Activated CD8-positive, alpha-beta memory T cell treated with anti-CD3 and anti-CD28 coated beads, Interleukin-2, amount 50 U/mL, for 48 hours (primary cell): ENCODE results near the gene ARSI.

Experiments used
- DNase-seq: peaks from one replicate; pipeline ENCODE4 v3.0.0-alpha.2; 2020

ARSI gene

GRCh38 chr5:150302301-150303069 is at the start of gene ARSI:
TSS of gene ARSI (minus strand) at chr5:150302905. CDS start at chr5:150302373, 532 bp downstream.
- DNase-seq: no peak

- peak; percentile 68 for DNase-seq
Measured at GRCh38 chr5:150350524-150351344, 48.0 kb upstream of the ARSI start.

- DNase-seq: no peak
Measured at GRCh38 chr5:150349681-150350275, 47.1 kb upstream of the ARSI start.

GRCh38 chr5:150347451-150347850 is 44.7 kb upstream of the ARSI start:
- DNase-seq: no peak

GRCh38 chr5:150347003-150347402 is 44.3 kb upstream of the ARSI start:
- DNase-seq: no peak

GRCh38 chr5:150346592-150346991 is 43.9 kb upstream of the ARSI start:
- no peak for DNase-seq

GRCh38 chr5:150345716-150346115 is 43.0 kb upstream of the ARSI start:
- no peak for DNase-seq

- no peak for DNase-seq
Measured at GRCh38 chr5:150343994-150344631, 41.4 kb upstream of the ARSI start.

- no peak for DNase-seq
Measured at GRCh38 chr5:150342583-150342982, 39.9 kb upstream of the ARSI start.

GRCh38 chr5:150341989-150342388 is 39.3 kb upstream of the ARSI start:
- no peak for DNase-seq

GRCh38 chr5:150341331-150341730 is 38.6 kb upstream of the ARSI start:
- no peak for DNase-seq

- no peak for DNase-seq
Measured at GRCh38 chr5:150340614-150341255, 38.0 kb upstream of the ARSI start.

GRCh38 chr5:150339841-150340240 is 37.1 kb upstream of the ARSI start:
- DNase-seq: no peak

GRCh38 chr5:150339165-150339564 is 36.5 kb upstream of the ARSI start:
- DNase-seq: no peak

- no peak for DNase-seq
Measured at GRCh38 chr5:150338546-150338945, 35.8 kb upstream of the ARSI start.

GRCh38 chr5:150335778-150336177 is 33.1 kb upstream of the ARSI start:
- no peak for DNase-seq

- no peak for DNase-seq
Measured at GRCh38 chr5:150333400-150333799, 30.7 kb upstream of the ARSI start.

- DNase-seq: no peak
Measured at GRCh38 chr5:150329881-150330876, 27.5 kb upstream of the ARSI start.

- no peak for DNase-seq
Measured at GRCh38 chr5:150329038-150329437, 26.3 kb upstream of the ARSI start.

- DNase-seq: no peak
Measured at GRCh38 chr5:150328515-150328914, 25.8 kb upstream of the ARSI start.

GRCh38 chr5:150327139-150327538 is 24.4 kb upstream of the ARSI start:
- DNase-seq: no peak
